Breast epithelium (tissue), 3 donors: Measurements from ENCODE around the gene KRT36.

Experiments
- CTCF ChIP-seq, 3 donors: fragments of 450-650 bp; IDR thresholded peaks; one replicate each; pipeline ENCODE4 v1.5.1; 2016 to 2017; ENCODE audit warnings: antibody characterized with exemption in 3 of 3, mild to moderate bottlenecking in 3 of 3, moderate library complexity in 3 of 3
- POLR2AphosphoS5 ChIP-seq, 3 donors: sonication (generic); formaldehyde crosslinking; IDR thresholded peaks; one replicate each; pipeline ENCODE4 v1.6.1; 2017; ENCODE audit warnings: antibody characterized with exemption in 3 of 3

GRCh38 chr17:41466988-41467387, 22.7 kb downstream of the KRT36 start, which contains the start of gene KRT32:
- no peak for TF ChIP-seq CTCF (IDR thresholded peaks at IDR 0.05)
- no peak for TF ChIP-seq POLR2AphosphoS5 (IDR thresholded peaks at IDR 0.05)
